CD4-positive, alpha-beta T cell treated with Interleukin-6 at 100 ng/mL for 8 hours (primary cell): ENCODE measurements around the gene MDN1.
A peak's percentile ranks its signal among the peaks of the same experiment; 100 is the strongest.
"Not testable (repeated sequence)": the region's sequence is repeated elsewhere in the genome, so short reads cannot be mapped to it uniquely, and the experiment has no call there.

Experiments
- DNase-seq: peaks from one replicate; pipeline ENCODE4 v3.0.0-alpha.2; 2020; ENCODE audit warnings: mixed read lengths, low spot score

MDN1 gene

DNA sequence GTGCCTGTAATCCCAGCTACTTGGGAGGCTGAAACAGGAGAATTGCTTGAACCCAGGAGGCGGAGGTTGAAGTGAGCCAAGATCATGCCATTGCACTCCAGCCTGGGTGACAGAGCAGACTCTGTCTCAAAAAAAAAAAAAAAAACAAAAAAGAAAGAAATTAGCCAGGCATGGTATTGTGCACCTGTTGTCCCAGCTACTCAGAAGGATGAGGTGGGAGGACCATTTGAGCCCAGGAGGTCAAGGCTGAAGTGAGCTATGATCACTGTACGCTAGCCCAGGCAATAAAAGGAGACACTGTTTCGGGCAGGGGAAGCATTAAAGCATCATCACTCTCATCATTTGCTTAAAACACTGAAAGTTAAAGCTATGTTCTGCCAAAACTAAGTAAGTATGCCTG, 6.2 kb downstream of the MDN1 start:
- DNase-seq = not testable (repeated sequence)

DNA sequence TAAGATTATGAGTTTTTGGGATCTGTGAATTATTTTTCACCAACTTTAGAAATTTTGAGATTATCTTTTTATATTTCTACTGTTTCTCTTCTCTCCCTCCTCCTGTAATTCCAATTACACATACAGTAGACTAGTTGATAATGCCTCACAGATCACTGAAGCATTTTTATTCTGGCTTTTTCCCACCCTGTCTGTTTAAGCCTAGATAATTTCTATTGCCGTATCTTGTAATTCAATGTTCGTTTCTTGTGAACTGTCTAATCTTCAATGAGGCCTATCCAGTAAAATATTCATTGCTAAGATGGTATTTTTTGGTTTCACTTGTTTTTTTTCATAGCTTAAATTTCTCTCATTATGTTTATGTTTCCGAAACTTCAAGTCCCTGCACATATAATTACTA, 12.0 kb downstream of the MDN1 start:
- no peak for DNase-seq

DNA sequence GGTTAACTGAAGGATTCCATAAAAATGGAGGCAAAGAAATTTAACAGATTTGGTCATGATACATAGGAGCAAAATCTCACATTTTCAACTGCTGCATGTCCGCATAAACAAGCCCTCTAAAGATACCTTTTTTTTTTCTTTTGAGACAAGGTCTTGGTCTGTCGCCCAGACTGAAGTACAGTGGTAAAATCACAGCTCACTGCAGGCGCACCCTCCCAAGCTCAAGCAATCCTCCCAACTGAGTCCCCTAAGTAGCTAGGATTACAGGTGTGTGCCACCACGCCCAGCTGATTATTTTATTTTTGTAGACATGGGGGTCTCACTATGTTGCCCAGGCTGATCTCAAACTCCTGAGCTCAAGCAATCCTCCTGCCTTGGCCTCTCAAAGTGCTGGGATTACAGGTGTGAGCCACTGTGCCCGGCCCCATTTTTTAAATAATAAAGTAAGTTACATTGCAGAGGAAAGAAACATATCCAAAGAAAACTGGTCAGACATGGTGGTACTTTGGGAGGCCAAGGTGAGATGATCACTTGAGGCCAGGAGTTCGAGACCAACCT, 13.7 kb downstream of the MDN1 start:
- DNase-seq = no peak

DNA sequence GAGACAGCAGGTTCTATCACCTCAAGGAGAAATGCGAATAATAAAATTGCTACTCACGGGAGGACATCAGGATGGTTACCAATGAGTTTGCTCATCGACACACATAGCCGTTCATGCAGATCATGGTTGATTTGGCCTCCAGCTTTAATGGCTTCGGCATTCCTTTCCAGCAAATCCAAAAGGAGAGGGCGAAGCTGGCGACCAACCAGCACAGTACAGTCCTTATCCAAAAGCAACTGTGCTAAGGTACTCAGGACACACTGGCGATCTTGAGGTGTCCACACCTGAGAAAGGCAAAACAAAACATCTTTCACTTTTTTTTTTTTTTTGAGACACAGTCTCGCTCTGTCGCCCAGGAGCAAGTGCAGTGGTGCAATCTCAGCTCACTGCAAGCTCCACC, 16.3 kb downstream of the MDN1 start:
- no peak for DNase-seq

DNA sequence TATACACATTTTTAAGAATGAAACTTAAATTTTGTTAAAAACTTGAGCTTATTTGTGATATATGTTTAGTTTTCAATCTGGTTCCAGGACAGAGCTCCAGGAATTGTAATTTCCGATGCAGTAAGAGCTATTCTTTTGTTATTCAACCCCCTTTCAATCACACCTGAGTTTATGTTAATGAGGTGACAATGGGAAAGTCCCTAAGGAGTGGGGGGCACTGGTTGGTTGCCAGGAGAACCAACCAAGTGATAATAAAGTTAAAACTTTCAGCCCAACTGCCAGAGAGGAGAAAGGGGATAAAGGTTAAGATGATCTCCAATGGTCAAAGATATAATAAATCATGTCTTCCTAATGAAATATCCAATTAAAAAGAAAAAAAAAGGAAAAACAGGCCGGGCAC, 19.8 kb downstream of the MDN1 start:
- no peak for DNase-seq

DNA sequence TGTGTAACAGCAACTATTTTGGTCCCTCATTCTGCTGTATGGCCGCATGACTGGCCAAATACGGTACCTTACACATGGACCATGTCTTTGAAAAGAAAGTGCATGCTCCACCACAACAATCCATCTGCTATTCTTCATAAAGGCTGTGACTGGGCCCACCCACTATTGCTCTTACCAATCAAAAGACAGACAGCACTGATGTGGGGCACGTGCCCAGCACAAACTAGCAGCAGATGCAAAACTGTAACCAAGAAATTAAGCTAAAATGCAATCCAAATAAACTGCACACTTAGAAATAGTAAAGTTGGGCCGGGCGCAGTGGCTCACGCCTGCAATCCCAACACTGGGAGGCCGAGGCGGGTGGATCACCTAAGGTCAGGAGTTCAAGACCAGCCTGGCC, 20.5 kb downstream of the MDN1 start:
- DNase-seq = no peak

DNA sequence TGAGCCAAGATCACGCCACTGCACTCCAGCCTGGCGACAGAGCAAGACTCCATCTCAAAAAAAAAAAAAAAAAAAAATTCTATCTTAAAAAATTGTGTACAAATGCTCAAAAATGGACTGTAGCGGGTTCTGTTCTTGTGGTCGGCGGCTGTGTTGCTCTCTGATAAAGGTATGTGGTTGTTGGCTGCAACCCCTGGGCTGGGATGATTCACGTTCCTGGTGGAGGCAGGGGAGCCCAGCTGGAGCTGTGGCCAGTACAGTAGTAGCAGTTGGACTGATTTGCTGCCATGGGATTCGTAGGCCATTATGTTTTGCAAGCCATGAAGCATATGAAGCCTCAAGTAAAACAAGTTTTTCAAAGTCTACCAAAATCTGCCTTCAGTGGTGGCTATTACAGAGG, 22.3 kb downstream of the MDN1 start:
- no peak for DNase-seq

DNA sequence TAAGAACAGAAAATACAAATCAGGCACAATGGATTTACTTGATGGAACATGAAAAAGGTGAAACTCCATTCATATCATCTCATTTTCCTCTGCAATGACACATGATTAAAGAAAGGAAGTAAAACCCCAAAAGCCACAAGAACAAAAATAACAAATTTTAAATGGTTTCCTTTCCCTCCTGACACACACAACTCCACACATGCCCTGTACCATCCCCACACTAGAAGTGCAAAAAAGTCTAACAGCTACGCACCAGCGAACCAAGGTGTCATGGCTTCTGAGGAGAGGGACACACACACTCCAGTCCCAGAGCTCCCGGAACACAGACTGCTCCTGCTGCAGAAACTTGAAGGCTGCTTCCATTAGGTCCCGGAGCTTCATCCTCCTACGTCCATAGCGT, 25.3 kb downstream of the MDN1 start:
- DNase-seq = peak; percentile 34

DNA sequence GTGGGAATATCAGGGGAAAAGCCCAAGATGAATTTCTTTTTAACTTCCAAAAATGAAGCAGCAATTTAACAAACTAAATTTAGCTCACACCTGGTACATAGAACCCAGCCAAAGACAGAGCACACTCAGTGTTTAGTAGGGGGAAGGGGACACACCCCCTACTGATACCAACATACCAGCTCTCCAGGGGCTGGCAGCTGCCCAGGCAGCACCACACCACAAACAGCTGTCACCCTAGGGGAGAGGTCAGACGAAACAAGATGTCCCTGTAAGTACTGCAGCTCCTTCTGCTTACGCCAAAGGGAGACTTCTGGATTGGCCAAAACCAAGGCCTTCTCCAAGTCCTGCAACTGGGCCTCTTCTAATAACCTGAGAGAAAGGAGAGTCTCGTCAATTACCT, 26.0 kb downstream of the MDN1 start:
- no peak for DNase-seq

DNA sequence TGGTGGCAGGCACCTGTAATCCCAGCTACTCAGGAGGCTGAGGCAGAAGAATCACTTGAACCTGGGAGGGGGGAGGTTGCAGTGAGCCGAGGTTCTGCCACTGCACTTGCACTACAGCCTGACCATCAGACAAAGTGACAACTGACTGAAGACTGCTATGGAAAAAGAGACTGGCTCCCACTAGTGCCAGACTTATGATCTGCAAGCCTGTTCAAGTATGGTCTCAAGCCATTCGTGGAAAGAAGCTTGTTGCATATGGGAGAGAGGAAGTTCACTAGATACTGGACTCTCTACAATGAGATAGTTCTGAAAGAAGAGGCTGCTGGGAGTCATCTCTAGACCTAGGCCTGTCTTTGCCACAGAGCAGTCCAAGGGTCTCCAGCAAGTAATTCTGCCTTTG, 26.7 kb downstream of the MDN1 start:
- DNase-seq = no peak

DNA sequence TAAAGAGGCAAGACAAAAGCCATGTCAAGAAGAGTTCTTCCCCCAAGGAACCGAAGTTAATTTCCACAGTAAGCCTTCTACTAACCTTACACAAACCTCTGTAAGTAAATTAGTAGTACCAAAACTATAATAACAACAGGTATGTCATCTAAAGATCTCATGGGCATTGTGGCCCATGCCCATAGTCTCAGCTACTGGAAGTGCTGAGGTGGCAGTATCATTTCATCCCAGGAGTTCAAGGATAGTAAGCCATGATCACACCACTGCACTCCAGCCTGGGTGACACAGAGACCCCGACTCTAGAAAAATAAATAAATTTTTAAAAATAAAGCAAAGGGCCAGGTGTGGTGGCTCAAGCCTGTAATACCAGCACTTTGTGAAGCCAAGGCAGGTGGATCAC, 29.2 kb downstream of the MDN1 start:
- DNase-seq = no peak

DNA sequence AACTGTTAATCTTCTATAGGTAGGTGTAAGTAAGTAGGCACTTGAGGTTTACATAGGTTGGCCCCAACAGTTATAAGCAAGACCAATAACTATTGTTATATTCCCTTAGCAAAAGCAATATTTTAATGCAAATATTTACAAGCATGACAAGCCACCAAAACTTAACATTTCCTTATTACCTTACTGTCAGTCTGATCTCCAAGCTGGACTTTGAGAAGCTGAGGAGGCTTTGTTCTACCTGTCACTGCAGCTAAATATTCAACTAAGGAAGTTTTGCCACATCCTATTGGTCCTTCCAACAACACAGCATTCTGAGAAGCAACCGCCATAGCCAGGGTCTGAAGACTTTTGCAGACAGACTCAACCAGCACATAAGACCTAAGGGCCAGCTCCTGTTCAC, 29.6 kb downstream of the MDN1 start:
- DNase-seq = no peak

DNA sequence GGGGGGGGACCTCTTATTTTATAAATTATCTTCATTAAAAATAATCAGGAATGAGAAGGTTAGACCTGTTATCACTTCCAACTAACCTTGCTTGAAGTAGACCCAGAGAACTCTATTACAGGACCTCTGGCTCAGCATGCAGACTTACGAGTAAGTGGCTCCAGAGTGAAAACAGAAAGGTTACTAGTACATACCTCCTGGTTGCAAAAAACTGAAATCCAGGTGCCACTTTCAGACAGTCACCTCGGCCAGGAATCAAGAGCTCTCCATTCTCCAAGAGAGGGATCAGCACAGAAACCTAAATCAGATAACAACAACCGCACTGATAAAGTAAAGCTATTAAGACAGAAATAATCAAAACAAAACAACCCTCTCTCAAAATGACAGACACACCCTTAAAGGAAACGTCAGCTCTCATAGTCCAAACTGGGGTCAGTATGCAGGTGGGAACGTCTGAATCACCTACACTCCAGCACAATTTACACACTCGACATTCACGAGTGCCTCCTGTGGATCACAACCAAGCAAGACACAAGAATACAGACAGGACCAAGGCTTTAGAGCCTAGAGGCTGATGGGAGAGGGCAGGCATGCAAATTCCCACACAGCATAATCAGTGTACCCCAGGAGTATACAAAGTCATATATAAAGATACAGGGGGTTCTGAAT, 31.8 kb downstream of the MDN1 start:
- no peak for DNase-seq

DNA sequence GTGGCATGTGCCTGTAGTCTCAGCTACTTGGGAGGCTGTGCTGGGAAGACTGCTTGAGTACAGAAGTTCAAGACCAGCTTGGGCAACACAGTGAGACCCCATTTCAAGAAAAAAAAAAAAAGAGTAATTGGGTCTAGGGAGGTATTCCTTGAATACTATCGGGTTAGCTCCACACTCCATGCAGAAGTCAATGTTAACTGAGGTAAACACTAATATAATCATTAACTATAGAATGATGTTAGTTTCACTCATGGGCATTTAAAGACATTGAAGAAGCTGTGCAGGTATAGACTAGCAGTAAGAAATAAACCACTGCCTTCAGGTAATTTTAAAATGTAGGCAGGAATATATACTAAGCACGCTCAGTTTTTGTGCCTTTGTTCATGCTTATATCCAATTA, 32.6 kb downstream of the MDN1 start:
- no peak for DNase-seq

DNA sequence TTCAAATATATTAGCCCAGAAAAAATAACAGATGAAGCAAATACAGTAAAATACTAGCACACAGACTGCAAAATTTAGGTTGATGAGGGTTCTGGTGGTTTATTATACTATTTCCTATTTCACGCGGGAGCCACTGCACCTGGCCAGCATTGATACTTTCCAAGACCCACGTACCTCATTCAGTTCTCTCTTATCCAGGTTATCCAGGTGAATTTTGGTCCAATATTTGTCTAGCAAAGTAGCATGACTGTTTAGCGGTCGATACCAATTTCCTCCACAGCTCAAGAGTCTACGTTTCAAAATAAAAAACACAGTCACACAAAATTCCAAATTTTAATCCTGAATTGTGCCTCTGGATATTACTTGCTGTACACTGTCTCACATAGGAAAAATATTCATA, 34.8 kb downstream of the MDN1 start:
- DNase-seq = no peak

DNA sequence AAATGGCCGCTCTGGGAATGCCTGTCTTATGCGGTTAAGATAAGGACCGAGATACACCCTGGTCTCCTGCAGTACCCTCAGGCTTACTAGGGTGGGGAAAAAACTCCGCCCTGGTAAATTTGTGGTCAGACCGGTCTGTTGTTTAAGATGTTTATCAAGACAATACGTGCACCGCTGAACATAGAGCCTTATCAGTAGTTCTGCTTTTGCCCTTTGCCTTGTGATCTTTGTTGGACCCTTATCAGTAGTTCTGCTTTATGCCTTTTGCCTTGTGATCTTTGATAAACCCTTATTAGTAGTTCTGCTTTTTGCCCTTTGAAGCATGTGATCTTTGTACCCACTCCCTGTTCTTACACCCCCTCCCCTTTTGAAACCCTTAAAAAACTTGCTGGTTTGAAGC, 36.3 kb downstream of the MDN1 start:
- not testable (repeated sequence) for DNase-seq

DNA sequence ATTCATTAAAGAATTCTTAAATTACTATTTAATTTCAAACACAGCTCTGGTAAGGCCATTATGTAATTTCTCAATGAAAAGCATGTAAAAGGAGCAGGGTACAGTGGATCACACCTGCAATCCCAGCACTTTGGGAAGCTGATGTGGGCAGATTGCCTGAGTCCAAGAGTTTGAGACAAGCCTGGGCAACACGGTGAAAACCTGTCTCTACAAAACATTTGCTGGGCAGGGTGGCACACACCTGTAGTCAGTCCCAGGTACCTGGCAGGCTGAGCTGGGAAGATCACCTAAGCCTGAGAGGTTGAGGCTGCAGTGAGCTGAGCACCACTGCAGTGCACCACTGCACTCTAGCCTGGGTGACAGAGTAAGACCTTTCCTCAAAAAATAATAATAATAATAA, 37.4 kb downstream of the MDN1 start:
- DNase-seq = no peak

DNA sequence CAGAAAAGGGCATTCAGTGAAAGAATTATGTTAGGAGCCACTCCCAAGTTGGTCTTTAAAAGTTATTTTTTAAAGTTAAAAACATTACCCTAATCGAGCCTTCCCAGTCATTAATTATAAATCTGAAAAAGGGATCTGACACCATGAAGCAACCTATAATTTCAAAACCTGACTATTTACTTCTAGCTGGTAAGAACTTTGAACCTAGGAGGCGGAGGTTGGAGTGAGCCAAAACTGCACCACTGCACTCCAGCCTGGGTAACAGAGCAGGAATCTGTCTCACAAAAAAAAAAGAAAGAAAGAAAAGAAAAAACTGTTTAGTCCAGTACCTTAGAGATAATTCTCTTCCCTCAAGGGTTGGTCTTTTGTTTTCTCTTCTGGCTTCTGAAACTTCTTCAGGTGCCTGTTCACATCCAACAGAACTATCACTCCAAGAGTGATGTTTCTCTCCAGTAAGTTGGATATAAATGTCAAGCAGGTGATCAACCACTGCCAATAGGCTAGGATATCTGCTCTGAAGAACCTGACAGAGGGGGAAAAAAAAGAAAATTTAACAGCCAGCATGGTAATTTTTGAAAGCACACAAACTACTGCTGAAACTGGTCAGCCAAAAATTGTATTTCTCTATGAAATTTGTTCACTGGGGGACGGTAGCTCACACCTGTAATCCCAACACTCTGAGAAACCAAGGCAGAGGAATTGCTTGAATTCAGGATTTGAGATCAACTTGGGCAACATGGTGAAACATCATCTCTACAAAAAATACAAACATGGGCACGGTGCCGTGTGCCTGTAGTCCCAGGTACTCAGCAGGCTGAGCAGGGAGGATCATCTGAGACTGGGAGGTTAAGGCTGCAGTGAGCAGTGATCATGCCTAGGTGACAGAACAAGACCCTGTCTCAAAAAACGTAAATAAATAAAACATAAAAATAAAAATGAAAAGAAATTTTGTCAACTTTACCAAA, 38.2 kb downstream of the MDN1 start:
- no peak for DNase-seq

DNA sequence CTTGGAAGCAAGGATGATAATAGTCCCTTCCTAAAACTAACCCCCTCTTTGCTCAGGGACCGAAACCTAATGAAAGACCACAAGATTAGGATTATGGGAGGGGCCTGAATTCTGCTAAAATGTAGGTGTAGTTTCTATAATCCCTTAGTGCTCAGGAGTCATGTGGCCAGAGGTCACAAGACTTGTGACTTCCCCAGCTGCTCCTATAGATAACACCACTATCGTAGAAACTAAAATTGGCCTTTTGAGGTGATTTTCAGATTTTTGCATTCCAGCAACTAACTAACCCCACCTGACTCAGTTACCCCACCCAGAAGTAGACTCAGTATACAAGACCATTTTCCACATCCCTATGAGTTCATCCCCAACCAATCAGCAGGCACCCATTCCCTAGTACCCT, 42.1 kb downstream of the MDN1 start:
- no peak for DNase-seq

DNA sequence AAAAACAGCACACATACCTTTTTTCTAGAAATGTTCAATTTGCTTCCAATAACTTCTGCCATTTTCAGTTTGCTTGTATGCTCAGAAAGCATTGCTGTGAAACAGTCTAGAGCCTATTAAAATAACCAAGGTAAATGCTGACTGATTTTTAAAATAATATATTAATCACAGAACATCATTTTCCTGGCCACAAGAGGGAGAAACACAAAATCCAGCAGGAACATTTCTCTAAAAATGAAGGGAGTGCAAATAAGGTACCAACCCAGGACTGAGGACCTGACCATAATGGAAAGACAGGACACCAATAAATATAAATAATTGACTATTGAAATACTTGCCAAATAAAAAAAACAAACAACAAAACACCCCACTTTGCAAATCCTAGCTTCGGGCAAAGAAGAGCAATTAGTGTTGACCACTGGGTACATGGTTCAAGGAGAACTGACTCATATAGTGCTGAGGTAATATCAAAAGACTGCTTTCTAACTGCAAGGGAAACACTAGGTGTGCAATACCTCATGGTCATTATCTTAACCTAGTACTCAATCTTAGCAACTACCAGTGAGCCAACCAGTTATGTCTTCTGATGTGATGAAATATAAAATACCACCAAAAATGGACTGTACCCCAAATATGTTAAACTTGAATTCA, 42.9 kb downstream of the MDN1 start:
- no peak for DNase-seq

DNA sequence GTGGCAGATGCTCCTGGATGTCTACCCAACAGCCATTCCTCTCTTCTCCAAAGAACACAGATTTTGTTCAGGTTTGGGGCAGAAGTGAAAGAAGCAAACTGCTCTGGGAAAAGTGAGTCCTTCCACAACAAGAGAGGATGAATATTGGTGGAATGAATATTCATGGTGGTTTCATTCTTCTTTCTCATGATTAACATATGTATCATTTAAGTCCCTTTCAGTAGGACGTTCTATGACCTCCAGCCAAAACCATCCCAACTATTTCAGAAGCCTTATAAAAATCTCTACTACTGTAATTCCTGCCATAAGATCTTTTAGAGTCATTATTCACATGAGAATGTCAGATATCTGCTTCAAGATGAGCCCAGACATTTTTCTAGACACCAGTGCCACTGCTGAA, 44.4 kb downstream of the MDN1 start:
- DNase-seq = no peak

DNA sequence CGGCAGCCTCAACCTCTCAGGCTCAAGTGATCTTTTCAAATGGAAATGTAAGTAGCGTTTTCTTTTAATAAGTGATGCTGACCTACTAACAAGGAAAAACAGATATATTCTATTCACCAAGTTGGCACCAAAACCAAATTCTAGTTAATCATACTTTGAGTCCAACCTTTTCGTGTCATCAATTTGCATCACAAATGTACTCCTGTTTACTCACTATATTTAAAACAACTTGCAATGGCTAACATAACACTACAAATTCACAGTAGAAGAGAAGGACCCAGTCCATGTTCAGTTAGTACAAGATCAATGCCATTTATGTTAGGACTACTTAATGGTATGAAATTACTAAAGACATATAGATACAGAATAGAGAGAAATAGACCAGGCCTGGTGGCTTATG, 50.0 kb downstream of the MDN1 start:
- DNase-seq = no peak

DNA sequence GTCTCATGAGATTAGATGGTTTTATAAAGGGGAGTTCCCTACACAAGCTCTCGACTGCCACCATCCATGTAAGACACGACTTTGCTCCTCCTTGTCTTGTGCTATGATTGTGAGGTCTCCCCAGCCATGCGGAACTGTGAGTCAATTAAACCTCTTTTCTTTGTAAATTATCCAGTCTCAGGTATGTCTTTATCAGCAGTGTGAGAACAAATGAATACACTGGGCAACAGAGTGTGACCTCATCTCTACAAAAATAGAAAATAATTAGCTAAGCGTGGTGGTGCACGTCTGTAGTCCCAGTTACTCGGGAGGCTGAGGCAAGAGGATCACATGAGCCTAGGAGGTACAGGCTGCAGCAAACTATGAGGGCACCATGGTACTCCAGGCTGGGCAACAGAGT, 51.3 kb downstream of the MDN1 start:
- DNase-seq = no peak
